ENCODE results near the gene ARHGEF7.

DNA sequence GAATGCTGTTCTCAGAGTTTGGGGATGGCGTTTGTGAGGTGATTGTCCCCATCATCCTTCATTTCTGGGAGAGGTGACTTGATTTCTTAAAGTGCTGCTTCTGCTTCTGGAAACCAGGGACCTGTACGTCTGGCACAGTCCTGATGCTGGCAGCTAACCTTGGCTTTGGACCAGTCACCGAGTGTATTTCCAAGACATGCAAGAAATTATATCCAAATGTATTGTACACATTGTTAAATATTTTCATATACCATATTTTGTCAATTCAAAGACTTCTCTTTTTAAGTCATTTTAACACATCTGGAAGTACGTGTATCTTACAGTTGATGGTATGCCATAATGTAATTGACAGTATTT, 97.4 kb downstream of the ARHGEF7 start:
- TF ChIP-seq POLR2A (IDR thresholded peaks at IDR 0.05; ENCODE audit: low read depth, low read length): no peak
- TF ChIP-seq POLR2AphosphoS5 (IDR thresholded peaks at IDR 0.05; ENCODE audit: low read depth, low read length): no peak
- TF ChIP-seq TAF1 (IDR thresholded peaks at IDR 0.05; ENCODE audit: borderline replicate concordance, low read depth, low read length): no peak
